Endothelial cell of umbilical vein (primary cell): ENCODE data around the gene CBX6. TPM values are rescaled to one million over a fixed set of nuclear protein-coding genes. Genes with fewer than 3 reads are reported as not detected.

Experiments
- BruUV-seq: library from RNA; stranded (reverse); fragments of 400-500 nt; replicated peaks from 2 replicates; lab custom pipeline; 2021; lab: Mats Ljungman, UMichigan
- CTCF ChIA-PET: fragments of 300-600, 350-600 bp; sonication (Branson Sonifier 250); formaldehyde crosslinking; loops from one replicate; lab custom pipeline; 2021; ENCODE audit warnings: antibody characterized with exemption, inconsistent platforms; lab: Charles Lee
- POLR2A ChIA-PET: fragments of 300-600, 350-600 bp; sonication (Branson Sonifier 250); formaldehyde crosslinking; loops from one replicate; lab custom pipeline; 2021; ENCODE audit warnings: antibody characterized with exemption, inconsistent platforms; lab: Charles Lee
- DNase-seq: peaks from one replicate; pipeline ENCODE4 v3.0.0-alpha.2; 2011; ENCODE audit warnings: low read depth, low spot score
- FAIRE-seq: peaks from 2 replicates; lab custom pipeline; 2011; peaks lifted over from hg19 to GRCh38; lab: Jason Lieb, UNC
- H2AFZ ChIP-seq: 2 replicates; pipeline ENCODE4 v1.6.0; 2012; ENCODE audit warnings: low read depth, low read length, control low read depth, inconsistent platforms
- H3K27ac ChIP-seq: 2 replicates; pipeline ENCODE4 v1.5.1; 2011; ENCODE audit warnings: low read depth, mild to moderate bottlenecking, control low read depth, low read length, moderate library complexity; ENCODE audit not compliant: insufficient read depth
- H3K27me3 ChIP-seq, 2 experiments: 2 replicates each; pipeline versions ENCODE4 v1.6.0 to v1.6.1; 2011; ENCODE audit warnings: low read length in 2 of 2, mixed read lengths in 1 of 2; ENCODE audit not compliant: control insufficient read depth in 2 of 2, insufficient read depth in 2 of 2
- H3K36me3 ChIP-seq, 2 experiments: 2 replicates in 1 of 2; 3 replicates in 1 of 2; pipeline ENCODE4 v1.5.1; 2011; ENCODE audit warnings: low read length in 2 of 2, mild to moderate bottlenecking in 1 of 2, moderate library complexity in 1 of 2; ENCODE audit not compliant: control insufficient read depth in 2 of 2, insufficient read depth in 2 of 2; ENCODE audit errors: extremely low read depth in 1 of 2
- H3K4me1 ChIP-seq: 3 replicates; pipeline ENCODE4 v1.5.1; 2011; ENCODE audit warnings: mild to moderate bottlenecking, low read length; ENCODE audit not compliant: control insufficient read depth, insufficient read depth; ENCODE audit errors: extremely low read depth
- H3K4me2 ChIP-seq: 2 replicates; pipeline ENCODE4 v1.6.1; 2011; ENCODE audit warnings: low read length, control low read depth, mixed read lengths; ENCODE audit not compliant: insufficient read depth
- H3K4me3 ChIP-seq, 3 experiments: fragments of 200-600 bp in 1 of 3; sonication (generic), shearing (Covaris generic) in 1 of 3; replicated peaks in 1 of 3; 2 replicates each; pipeline ENCODE4 v1.5.1; 2011 to 2016; ENCODE audit warnings: control low read depth in 3 of 3, low read length in 3 of 3, mild to moderate bottlenecking in 2 of 3, inconsistent platforms in 1 of 3, low read depth in 1 of 3, moderate library complexity in 1 of 3; ENCODE audit not compliant: insufficient read depth in 1 of 3
- H3K79me2 ChIP-seq: 2 replicates; pipeline ENCODE4 v1.6.0; 2012; ENCODE audit warnings: low read length, inconsistent platforms; ENCODE audit not compliant: control insufficient read depth, insufficient read depth
- H3K9ac ChIP-seq: replicated peaks from 2 replicates; pipeline ENCODE3; 2011; ENCODE audit warnings: low read length, control low read depth; ENCODE audit not compliant: insufficient read depth; ENCODE audit errors: extremely low read depth
- H3K9me1 ChIP-seq: replicated peaks from 3 replicates; pipeline ENCODE4 v1.6.0; 2011; ENCODE audit warnings: mild to moderate bottlenecking, low read length; ENCODE audit not compliant: control insufficient read depth, insufficient read depth; ENCODE audit errors: extremely low read depth
- H3K9me3 ChIP-seq: replicated peaks from 2 replicates; pipeline ENCODE4 v1.5.1; 2012; ENCODE audit warnings: low read length, inconsistent platforms; ENCODE audit not compliant: control insufficient read depth, insufficient read depth
- H4K20me1 ChIP-seq: replicated peaks from 2 replicates; pipeline ENCODE3; 2011; ENCODE audit warnings: mild to moderate bottlenecking, low read length; ENCODE audit not compliant: control insufficient read depth, insufficient read depth; ENCODE audit errors: extremely low read depth
- CTCF ChIP-seq, 2 donors: IDR thresholded peaks; 1 replicate in 1 of 2; 2 replicates in 1 of 2; pipeline ENCODE4 v1.5.1; 2011; ENCODE audit warnings: low read length in 2 of 2, mild to moderate bottlenecking in 2 of 2, moderate library complexity in 2 of 2, control low read depth in 1 of 2, inconsistent platforms in 1 of 2, low read depth in 1 of 2; ENCODE audit not compliant: insufficient read depth in 1 of 2; ENCODE audit errors: extremely low read depth in 1 of 2
- EZH2 ChIP-seq: IDR thresholded peaks from 2 replicates; pipeline ENCODE4 v1.6.1; 2012; ENCODE audit warnings: borderline replicate concordance, low read depth, mild to moderate bottlenecking, moderate library complexity, low read length, inconsistent platforms; ENCODE audit not compliant: severe bottlenecking
- FOS ChIP-seq: IDR thresholded peaks from 2 replicates; pipeline ENCODE4 v1.6.1; 2011; ENCODE audit warnings: mild to moderate bottlenecking, low read length, moderate library complexity, borderline replicate concordance; ENCODE audit not compliant: insufficient read depth
- GATA2 ChIP-seq: IDR thresholded peaks from 2 replicates; pipeline ENCODE4 v1.7.0; 2011; ENCODE audit warnings: low read depth, mild to moderate bottlenecking, moderate library complexity, mixed read lengths, low read length; ENCODE audit not compliant: insufficient read length, insufficient read depth
- JUN ChIP-seq: IDR thresholded peaks from 2 replicates; pipeline ENCODE4 v1.6.1; 2011; ENCODE audit warnings: borderline replicate concordance, low read depth; ENCODE audit not compliant: insufficient read length, insufficient read depth
- MAX ChIP-seq: IDR thresholded peaks from 2 replicates; pipeline ENCODE4 v1.6.1; 2011; ENCODE audit not compliant: insufficient read depth, insufficient read length
- MYC ChIP-seq: IDR thresholded peaks from one replicate; pipeline ENCODE4 v1.6.1; 2011; ENCODE audit warnings: mild to moderate bottlenecking, low read depth, low read length
- POLR2A ChIP-seq: IDR thresholded peaks from 2 replicates; pipeline ENCODE4 v1.6.1; 2012; ENCODE audit warnings: low read depth, mild to moderate bottlenecking, control low read depth, low read length
- POLR2AphosphoS5 ChIP-seq: IDR thresholded peaks from 2 replicates; pipeline ENCODE4 v1.6.1; 2012; ENCODE audit warnings: low read depth, mild to moderate bottlenecking, control low read depth, low read length, moderate library complexity; ENCODE audit not compliant: insufficient read depth
- dilution Hi-C: fragments of 300-500 bp; cut with MboI; formaldehyde crosslinking; loops from one replicate; pipeline ENCODE4 v1.15.0; 2019; ENCODE audit warnings: low sequenced_read_pairs; ENCODE audit not compliant: extremely low pct_ligation_motif_present
- intact Hi-C: fragments of 100-400 bp; cut with micrococcal nuclease; formaldehyde crosslinking; loops from one replicate; pipeline ENCODE4 v1.10.0; 2022
- polyA plus RNA-seq, 4 experiments: library from polyadenylated mRNA; depleted of rRNA in 3 of 4; stranded (reverse) in 3 of 4; unstranded in 1 of 4; fragments of >200 nt; gene quantifications; 2 replicates each; pipeline versions ENCODE4 v1.2.1 to v1.2.3, GENCODE V29; 2011 to 2012; ENCODE audit warnings: missing spikeins in 1 of 4
- total RNA-seq: library from RNA; stranded (reverse); gene quantifications from 2 replicates; pipeline ENCODE4 v1.2.3, GENCODE V29; 2021

CBX6 gene
- total and polyA plus RNA-seq, 2 donors (not counting 3 experiments of a cell fraction or from before 2014, with no cell fraction given): 14.9 to 62.6 TPM

- H3K27ac ChIP-seq: no peak overlapping the region
- intact Hi-C loops (no loop called here), dilution Hi-C loops (no loop called here)
- TF ChIP-seq POLR2AphosphoS5: no peak
- no peak for TF ChIP-seq MYC
- TF ChIP-seq POLR2A: no peak
- no peak for TF ChIP-seq GATA2
- TF ChIP-seq EZH2: no peak
- DNase-seq (no peak), FAIRE-seq (no peak)
- no peaks in the 10 kb centered on the region for H4K20me1 ChIP-seq
- no peaks in the 10 kb centered on the region for H3K9me3 ChIP-seq
- no peak overlapping the region for H3K9ac ChIP-seq
- no TSS peak for BruUV-seq
- H3K36me3 ChIP-seq: no peaks in the 10 kb centered on the region
- no peaks in the 10 kb centered on the region for H3K79me2 ChIP-seq
- no peaks in the 10 kb centered on the region for H3K9me1 ChIP-seq
- no peak overlapping the region for H2AFZ ChIP-seq
- ChIA-PET POLR2A (no interaction called here), CTCF (interaction anchor here (1.3 to 1.4 kb wide), 3 partner anchors 16 to 60 kb away, joined by 4 to 8 read pairs (median 4); no protein-coding TSS in a partner anchor)
- no peak overlapping the region for H3K4me2 ChIP-seq
- H3K4me3 ChIP-seq: no peak overlapping the region
- H3K27me3 ChIP-seq: no peaks in the 10 kb centered on the region
- H3K4me1 ChIP-seq: no peaks in the 10 kb centered on the region
These were observed 45.2 kb downstream of the CBX6 start for GRCh38 chr22:38826801-38827200.

- dilution Hi-C loops: no loop called here
- H3K36me3 ChIP-seq: no peaks in the 10 kb centered on the region
- H3K27me3 ChIP-seq: no peaks in the 10 kb centered on the region
- DNase-seq (no peak), FAIRE-seq (no peak)
- H3K27ac ChIP-seq: no peak overlapping the region
- no peak overlapping the region for H2AFZ ChIP-seq
- intact Hi-C loops: no loop called here
- no TSS peak for BruUV-seq
- POLR2A ChIA-PET: no interaction called here
- no peaks in the 10 kb centered on the region for H4K20me1 ChIP-seq
- H3K4me1 ChIP-seq: no peaks in the 10 kb centered on the region
- CTCF ChIA-PET: interaction anchor here (1.3 to 1.4 kb wide), 3 partner anchors 17 to 60 kb away, joined by 4 to 8 read pairs (median 4); no protein-coding TSS in a partner anchor
- no peak overlapping the region for H3K9ac ChIP-seq
- H3K9me3 ChIP-seq: no peaks in the 10 kb centered on the region
- H3K4me3 ChIP-seq: no peak overlapping the region
- no peaks in the 10 kb centered on the region for H3K9me1 ChIP-seq
- no peak for TF ChIP-seq MYC
- TF ChIP-seq FOS: no peak
- no peak for TF ChIP-seq CTCF (IDR thresholded peaks at IDR 0.05; ENCODE audit: extremely low read depth in 1 of 2, insufficient read depth in 1 of 2, low read depth in 1 of 2, low read length in 2 of 2)
- TF ChIP-seq POLR2AphosphoS5: no peak
- TF ChIP-seq JUN: no peak
- no peak for TF ChIP-seq MAX
- no peak for TF ChIP-seq GATA2
- no peak overlapping the region for H3K4me2 ChIP-seq
- no peaks in the 10 kb centered on the region for H3K79me2 ChIP-seq
These were observed 45.6 kb downstream of the CBX6 start for GRCh38 chr22:38826386-38826785.
